NB4 (cell line): ENCODE measurements around the gene JPT1.

Experiments used
- DNase-seq: peaks from one replicate; pipeline ENCODE4 v3.0.0; 2010; ENCODE audit warnings: low read depth
- H3K4me3 ChIP-seq: one replicate; pipeline ENCODE4 v1.5.1; 2011; ENCODE audit warnings: mild to moderate bottlenecking, low read depth, low read length, moderate library complexity
- MAX ChIP-seq: IDR thresholded peaks from 2 replicates; pipeline ENCODE4 v1.6.1; 2011; ENCODE audit warnings: low read depth, low read length
- MYC ChIP-seq: IDR thresholded peaks from 2 replicates; pipeline ENCODE4 v1.6.1; 2011; ENCODE audit warnings: low read depth, low read length
- POLR2A ChIP-seq: IDR thresholded peaks from 2 replicates; pipeline ENCODE4 v1.6.1; 2011; ENCODE audit warnings: mild to moderate bottlenecking; ENCODE audit not compliant: insufficient read length; ENCODE audit errors: extremely low read depth
- TF ChIP-seq, protein P1 (sequence below): IDR thresholded peaks from one replicate; pipeline ENCODE4 v1.5.1; 2012; ENCODE audit warnings: low read depth, low read length

Gene JPT1

GRCh38 chr17:75096082-75096625 lies 58.2 kb downstream of the JPT1 start:
- TF ChIP-seq MYC: no peak
- TF ChIP-seq MAX: no peak
- DNase-seq: peak; percentile 92
- H3K4me3 ChIP-seq: no peak overlapping the region

GRCh38 chr17:75094871-75095399 lies 59.4 kb downstream of the JPT1 start:
- TF ChIP-seq, protein P1, sequence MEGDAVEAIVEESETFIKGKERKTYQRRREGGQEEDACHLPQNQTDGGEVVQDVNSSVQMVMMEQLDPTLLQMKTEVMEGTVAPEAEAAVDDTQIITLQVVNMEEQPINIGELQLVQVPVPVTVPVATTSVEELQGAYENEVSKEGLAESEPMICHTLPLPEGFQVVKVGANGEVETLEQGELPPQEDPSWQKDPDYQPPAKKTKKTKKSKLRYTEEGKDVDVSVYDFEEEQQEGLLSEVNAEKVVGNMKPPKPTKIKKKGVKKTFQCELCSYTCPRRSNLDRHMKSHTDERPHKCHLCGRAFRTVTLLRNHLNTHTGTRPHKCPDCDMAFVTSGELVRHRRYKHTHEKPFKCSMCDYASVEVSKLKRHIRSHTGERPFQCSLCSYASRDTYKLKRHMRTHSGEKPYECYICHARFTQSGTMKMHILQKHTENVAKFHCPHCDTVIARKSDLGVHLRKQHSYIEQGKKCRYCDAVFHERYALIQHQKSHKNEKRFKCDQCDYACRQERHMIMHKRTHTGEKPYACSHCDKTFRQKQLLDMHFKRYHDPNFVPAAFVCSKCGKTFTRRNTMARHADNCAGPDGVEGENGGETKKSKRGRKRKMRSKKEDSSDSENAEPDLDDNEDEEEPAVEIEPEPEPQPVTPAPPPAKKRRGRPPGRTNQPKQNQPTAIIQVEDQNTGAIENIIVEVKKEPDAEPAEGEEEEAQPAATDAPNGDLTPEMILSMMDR: no peak
- TF ChIP-seq MYC: no peak
- TF ChIP-seq POLR2A: no peak
- no peak for TF ChIP-seq MAX
- H3K4me3 ChIP-seq: no peak overlapping the region
- no peak for DNase-seq

DNA sequence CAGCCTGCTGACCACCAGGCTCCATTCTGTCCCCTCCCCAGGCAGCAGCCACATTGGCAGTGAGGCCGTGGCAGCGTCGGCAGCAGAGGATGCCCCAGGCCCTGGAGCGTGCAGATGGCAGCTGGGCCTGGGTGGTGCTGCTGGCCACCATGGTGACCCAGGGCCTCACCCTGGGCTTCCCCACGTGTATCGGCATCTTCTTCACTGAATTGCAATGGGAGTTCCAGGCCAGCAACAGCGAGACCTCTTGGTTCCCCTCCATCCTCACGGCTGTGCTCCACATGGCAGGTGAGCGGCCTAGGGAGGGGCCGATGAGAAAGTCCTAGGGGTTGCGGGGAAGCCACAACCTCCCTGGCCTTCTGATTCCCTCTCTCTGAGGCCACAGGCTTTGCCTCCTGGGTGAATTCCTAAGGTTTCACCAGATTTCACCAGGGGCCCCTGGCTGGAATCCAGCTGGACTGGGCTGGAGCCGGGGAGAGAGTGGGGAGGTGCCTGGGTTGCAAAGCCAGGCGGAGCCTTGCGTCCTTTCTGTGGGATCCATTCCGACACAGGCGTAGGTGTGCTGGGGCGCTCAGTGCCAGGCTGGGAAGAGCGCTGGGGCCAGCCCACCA lies 60.7 kb downstream of the JPT1 start:
- no peak overlapping the region for H3K4me3 ChIP-seq
- no peak for DNase-seq
- TF ChIP-seq MAX (no peak), MYC (no peak), POLR2A (no peak)
- TF ChIP-seq, protein P1: no peak

DNA sequence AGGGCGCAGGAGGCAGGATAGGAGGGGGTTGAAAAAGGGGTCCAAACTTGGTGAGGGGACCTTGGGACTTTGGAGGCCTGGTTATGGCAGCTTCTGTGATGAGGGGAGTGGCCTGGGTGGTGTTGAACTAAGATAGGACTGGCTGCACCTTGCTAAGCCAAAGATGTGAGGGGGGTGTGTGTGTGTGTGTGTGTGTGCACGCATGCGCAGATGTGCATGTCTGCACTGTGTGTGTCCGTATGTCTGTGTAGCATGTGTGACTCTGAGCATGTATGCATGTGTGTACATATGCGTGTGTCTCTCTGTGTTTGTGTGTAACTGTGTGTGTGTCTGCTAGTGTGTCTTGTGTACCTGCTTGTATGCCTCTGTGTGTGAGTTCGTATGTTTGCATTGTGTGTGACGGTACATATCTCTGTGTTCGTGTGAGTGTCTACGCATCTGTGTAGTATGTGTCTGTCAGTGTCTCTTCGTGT lies 62.4 kb downstream of the JPT1 start:
- no peak overlapping the region for H3K4me3 ChIP-seq
- DNase-seq: no peak
- TF ChIP-seq POLR2A (no peak), MAX (no peak), MYC (no peak)
- TF ChIP-seq, protein P1: no peak

GRCh38 chr17:75090871-75091854 lies 63.1 kb downstream of the JPT1 start:
- DNase-seq: no peak
- TF ChIP-seq POLR2A (no peak), MAX (no peak), MYC (no peak)
- TF ChIP-seq, protein P1: no peak
- no peak overlapping the region for H3K4me3 ChIP-seq
